ENCODE measurements around the gene RRP1B. TPM values are rescaled to one million over a fixed set of nuclear protein-coding genes. Genes with fewer than 3 reads are reported as not detected.

Gene RRP1B, protein sequence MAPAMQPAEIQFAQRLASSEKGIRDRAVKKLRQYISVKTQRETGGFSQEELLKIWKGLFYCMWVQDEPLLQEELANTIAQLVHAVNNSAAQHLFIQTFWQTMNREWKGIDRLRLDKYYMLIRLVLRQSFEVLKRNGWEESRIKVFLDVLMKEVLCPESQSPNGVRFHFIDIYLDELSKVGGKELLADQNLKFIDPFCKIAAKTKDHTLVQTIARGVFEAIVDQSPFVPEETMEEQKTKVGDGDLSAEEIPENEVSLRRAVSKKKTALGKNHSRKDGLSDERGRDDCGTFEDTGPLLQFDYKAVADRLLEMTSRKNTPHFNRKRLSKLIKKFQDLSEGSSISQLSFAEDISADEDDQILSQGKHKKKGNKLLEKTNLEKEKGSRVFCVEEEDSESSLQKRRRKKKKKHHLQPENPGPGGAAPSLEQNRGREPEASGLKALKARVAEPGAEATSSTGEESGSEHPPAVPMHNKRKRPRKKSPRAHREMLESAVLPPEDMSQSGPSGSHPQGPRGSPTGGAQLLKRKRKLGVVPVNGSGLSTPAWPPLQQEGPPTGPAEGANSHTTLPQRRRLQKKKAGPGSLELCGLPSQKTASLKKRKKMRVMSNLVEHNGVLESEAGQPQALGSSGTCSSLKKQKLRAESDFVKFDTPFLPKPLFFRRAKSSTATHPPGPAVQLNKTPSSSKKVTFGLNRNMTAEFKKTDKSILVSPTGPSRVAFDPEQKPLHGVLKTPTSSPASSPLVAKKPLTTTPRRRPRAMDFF
- polyA plus RNA-seq (2011; rRNA removed), result 25.4 and 32.5 TPM in 2 replicates
- polyA plus RNA-seq (2012; cell fraction: cytosol; rRNA removed), result 14.6 and 17.7 TPM in 2 replicates
- polyA plus RNA-seq (2012; cell fraction: nucleus; rRNA removed), result 20.2 and 22.5 TPM in 2 replicates
- 31.4 to 32.5 TPM (median 32.4 TPM) in 3 replicates for polyA plus RNA-seq (2017; fragmentation: RNase III; extraction: RNeasy Plus Mini Kit Qiagen cat#74134 plus additional on column Dnase treatment)
- polyA minus RNA-seq (2011; rRNA and poly(A)+ RNA removed), result 23.1 and 26.2 TPM in 2 replicates

DNA sequence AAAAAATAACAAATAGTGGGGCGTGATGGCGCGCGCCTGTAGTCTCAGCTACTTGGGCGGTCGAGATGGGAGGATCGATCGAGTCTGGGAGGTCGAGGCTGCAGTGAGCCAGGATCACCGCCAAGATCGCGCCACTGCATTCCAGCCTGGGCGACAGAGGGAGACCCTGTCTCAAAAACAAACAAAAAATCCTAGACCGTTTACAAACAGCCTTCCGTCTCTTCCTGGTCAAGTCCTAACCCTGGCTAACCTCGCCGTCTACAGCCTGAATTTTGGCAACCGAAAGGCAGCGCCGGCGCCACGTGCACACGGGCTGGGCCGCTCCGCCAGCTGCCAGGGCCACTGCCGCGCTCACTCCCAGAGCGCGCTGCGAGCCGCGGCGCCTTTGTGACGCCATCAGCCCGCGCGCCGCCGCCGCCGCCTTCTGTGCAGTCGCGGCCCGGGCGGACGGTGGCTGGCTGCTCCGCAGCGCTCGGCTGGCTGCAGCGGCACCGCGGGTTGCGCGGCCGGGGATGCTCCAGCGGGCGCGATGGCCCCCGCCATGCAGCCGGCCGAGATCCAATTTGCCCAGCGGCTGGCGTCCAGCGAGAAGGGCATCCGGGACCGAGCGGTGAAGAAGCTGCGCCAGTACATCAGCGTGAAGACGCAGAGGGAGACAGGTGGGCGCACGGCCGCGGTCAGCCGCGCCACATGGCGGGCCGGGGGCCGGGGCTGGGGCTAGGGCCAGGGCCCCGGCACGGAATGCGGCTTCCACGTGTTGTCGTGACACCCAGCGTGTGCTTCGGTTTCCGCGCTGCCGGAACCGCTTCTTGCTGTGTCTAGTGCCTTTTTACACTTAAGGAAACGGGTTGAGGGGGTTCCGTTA is at the start of gene RRP1B, which contains the start of gene HSF2BP:
Gene RRP1B (plus strand): TSS at position 425 of the 865 bp plus-strand sequence. CDS start 105 bp downstream, at position 530.
Gene HSF2BP (minus strand): TSS at position 353 of the 865 bp plus-strand sequence. CDS start 1,392 bp downstream, outside the sequence.
- no peaks in the 10 kb centered on the region for H3K9me3 ChIP-seq
- no peak for FAIRE-seq
- POLR2A ChIA-PET, result interaction anchor here (1.2 kb wide), 1 partner anchor 69 kb away, joined by 3 read pairs; no protein-coding TSS in a partner anchor
- peaks cover 34% of the 10 kb centered on the region; the same call in 2 of the 3 replicates for H3K4me1 ChIP-seq
- CTCF ChIA-PET, result interaction anchor here (0.9 to 2.4 kb wide), 2 partner anchors 13 to 26 kb away, joined by 3 to 8 read pairs; no protein-coding TSS in a partner anchor
- peak within 1 kb of the TSS; percentile 72 for H3K4me2 ChIP-seq
- DNase-seq (ENCODE audit: low read depth in 1 of 2, low spot score in 1 of 2), result peak; percentile 63 to 82
- peak; percentile 94 to 96 for ATAC-seq
- H3K27ac ChIP-seq, result peak within 1 kb of the TSS; percentile 93 to 95
- peak within 1 kb of the TSS; percentile 98 for H3K4me3 ChIP-seq
- WGBS (ENCODE audit: missing lambda C conversion rate), result 30% methylated on average over 33 of the region's 92 CpGs
- TF ChIP-seq EHF (CRISPR knock-in tag; IDR thresholded peaks at IDR 0.05), result peak; percentile 97
- TF ChIP-seq HOXB5 (CRISPR knock-in tag; IDR thresholded peaks at IDR 0.05), result peak; percentile 96
- TF ChIP-seq, protein P1, sequence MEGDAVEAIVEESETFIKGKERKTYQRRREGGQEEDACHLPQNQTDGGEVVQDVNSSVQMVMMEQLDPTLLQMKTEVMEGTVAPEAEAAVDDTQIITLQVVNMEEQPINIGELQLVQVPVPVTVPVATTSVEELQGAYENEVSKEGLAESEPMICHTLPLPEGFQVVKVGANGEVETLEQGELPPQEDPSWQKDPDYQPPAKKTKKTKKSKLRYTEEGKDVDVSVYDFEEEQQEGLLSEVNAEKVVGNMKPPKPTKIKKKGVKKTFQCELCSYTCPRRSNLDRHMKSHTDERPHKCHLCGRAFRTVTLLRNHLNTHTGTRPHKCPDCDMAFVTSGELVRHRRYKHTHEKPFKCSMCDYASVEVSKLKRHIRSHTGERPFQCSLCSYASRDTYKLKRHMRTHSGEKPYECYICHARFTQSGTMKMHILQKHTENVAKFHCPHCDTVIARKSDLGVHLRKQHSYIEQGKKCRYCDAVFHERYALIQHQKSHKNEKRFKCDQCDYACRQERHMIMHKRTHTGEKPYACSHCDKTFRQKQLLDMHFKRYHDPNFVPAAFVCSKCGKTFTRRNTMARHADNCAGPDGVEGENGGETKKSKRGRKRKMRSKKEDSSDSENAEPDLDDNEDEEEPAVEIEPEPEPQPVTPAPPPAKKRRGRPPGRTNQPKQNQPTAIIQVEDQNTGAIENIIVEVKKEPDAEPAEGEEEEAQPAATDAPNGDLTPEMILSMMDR (IDR thresholded peaks at IDR 0.05), result no peak
- no peak for TF ChIP-seq CHD2 (IDR thresholded peaks at IDR 0.05; ENCODE audit: low read length, partially characterized antibody)
- peak; percentile 98 for TF ChIP-seq HOXB13 (CRISPR knock-in tag; IDR thresholded peaks at IDR 0.05; ENCODE audit: low read depth)
- no peak for TF ChIP-seq CBX2 (IDR thresholded peaks at IDR 0.05; ENCODE audit: borderline replicate concordance, low read depth)
- TF ChIP-seq JUN (IDR thresholded peaks at IDR 0.05), result peak; percentile 66 to 89; a peak in 4 of 5 replicates
- TF ChIP-seq, protein P2, sequence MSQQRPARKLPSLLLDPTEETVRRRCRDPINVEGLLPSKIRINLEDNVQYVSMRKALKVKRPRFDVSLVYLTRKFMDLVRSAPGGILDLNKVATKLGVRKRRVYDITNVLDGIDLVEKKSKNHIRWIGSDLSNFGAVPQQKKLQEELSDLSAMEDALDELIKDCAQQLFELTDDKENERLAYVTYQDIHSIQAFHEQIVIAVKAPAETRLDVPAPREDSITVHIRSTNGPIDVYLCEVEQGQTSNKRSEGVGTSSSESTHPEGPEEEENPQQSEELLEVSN (IDR thresholded peaks at IDR 0.05; ENCODE audit: borderline replicate concordance, low read depth), result peak; percentile 97
- peak; percentile 87; the same call in 1 of the 2 replicates for TF ChIP-seq FOXS1 (CRISPR knock-in tag; IDR thresholded peaks at IDR 0.05)
- TF ChIP-seq CHD4 (IDR thresholded peaks at IDR 0.05; ENCODE audit: borderline replicate concordance), result no peak
- TF ChIP-seq, protein P3, sequence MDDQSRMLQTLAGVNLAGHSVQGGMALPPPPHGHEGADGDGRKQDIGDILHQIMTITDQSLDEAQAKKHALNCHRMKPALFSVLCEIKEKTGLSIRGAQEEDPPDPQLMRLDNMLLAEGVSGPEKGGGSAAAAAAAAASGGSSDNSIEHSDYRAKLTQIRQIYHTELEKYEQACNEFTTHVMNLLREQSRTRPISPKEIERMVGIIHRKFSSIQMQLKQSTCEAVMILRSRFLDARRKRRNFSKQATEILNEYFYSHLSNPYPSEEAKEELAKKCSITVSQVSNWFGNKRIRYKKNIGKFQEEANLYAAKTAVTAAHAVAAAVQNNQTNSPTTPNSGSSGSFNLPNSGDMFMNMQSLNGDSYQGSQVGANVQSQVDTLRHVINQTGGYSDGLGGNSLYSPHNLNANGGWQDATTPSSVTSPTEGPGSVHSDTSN (IDR thresholded peaks at IDR 0.05), result no peak
- TF ChIP-seq JUNB (IDR thresholded peaks at IDR 0.05), result no peak
- TF ChIP-seq, protein P4, sequence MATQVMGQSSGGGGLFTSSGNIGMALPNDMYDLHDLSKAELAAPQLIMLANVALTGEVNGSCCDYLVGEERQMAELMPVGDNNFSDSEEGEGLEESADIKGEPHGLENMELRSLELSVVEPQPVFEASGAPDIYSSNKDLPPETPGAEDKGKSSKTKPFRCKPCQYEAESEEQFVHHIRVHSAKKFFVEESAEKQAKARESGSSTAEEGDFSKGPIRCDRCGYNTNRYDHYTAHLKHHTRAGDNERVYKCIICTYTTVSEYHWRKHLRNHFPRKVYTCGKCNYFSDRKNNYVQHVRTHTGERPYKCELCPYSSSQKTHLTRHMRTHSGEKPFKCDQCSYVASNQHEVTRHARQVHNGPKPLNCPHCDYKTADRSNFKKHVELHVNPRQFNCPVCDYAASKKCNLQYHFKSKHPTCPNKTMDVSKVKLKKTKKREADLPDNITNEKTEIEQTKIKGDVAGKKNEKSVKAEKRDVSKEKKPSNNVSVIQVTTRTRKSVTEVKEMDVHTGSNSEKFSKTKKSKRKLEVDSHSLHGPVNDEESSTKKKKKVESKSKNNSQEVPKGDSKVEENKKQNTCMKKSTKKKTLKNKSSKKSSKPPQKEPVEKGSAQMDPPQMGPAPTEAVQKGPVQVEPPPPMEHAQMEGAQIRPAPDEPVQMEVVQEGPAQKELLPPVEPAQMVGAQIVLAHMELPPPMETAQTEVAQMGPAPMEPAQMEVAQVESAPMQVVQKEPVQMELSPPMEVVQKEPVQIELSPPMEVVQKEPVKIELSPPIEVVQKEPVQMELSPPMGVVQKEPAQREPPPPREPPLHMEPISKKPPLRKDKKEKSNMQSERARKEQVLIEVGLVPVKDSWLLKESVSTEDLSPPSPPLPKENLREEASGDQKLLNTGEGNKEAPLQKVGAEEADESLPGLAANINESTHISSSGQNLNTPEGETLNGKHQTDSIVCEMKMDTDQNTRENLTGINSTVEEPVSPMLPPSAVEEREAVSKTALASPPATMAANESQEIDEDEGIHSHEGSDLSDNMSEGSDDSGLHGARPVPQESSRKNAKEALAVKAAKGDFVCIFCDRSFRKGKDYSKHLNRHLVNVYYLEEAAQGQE (IDR thresholded peaks at IDR 0.05), result no peak
- no peak for TF ChIP-seq NFE2L2 (conservative IDR thresholded peaks at IDR 0.05; ENCODE audit: low read length)
- no peak; a peak in 1 of 5 replicates for TF ChIP-seq RAD21 (conservative IDR thresholded peaks at IDR 0.05 in 1 of 2, IDR thresholded peaks at IDR 0.05 in 1 of 2)
- TF ChIP-seq HEYL (CRISPR knock-in tag; IDR thresholded peaks at IDR 0.05), result peak; percentile 90; the same call in 1 of the 2 replicates
- no peak for TF ChIP-seq FOSB (CRISPR knock-in tag; IDR thresholded peaks at IDR 0.05)
- TF ChIP-seq, protein P5, sequence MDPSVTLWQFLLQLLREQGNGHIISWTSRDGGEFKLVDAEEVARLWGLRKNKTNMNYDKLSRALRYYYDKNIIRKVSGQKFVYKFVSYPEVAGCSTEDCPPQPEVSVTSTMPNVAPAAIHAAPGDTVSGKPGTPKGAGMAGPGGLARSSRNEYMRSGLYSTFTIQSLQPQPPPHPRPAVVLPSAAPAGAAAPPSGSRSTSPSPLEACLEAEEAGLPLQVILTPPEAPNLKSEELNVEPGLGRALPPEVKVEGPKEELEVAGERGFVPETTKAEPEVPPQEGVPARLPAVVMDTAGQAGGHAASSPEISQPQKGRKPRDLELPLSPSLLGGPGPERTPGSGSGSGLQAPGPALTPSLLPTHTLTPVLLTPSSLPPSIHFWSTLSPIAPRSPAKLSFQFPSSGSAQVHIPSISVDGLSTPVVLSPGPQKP (IDR thresholded peaks at IDR 0.05; ENCODE audit: low read depth, low read length), result no peak
- no peak for TF ChIP-seq CEBPB (IDR thresholded peaks at IDR 0.05)
- TF ChIP-seq CBX8 (IDR thresholded peaks at IDR 0.05), result no peak
- TF ChIP-seq HDAC2 (IDR thresholded peaks at IDR 0.05), result no peak; the same call in 1 of the 2 replicates
- TF ChIP-seq, protein P6, sequence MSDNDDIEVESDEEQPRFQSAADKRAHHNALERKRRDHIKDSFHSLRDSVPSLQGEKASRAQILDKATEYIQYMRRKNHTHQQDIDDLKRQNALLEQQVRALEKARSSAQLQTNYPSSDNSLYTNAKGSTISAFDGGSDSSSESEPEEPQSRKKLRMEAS (IDR thresholded peaks at IDR 0.05), result peak; percentile 99
- TF ChIP-seq POLR2A (IDR thresholded peaks at IDR 0.05; ENCODE audit: low read length), result peak; percentile 81
- no peak for TF ChIP-seq FOSL2 (IDR thresholded peaks at IDR 0.05)
- 0 out of 2 replicates have a peak, but pooled peaks have one; percentile 19 for TF ChIP-seq FOSL2 (CRISPR knock-in tag; IDR thresholded peaks at IDR 0.05)
- TF ChIP-seq, protein P7, sequence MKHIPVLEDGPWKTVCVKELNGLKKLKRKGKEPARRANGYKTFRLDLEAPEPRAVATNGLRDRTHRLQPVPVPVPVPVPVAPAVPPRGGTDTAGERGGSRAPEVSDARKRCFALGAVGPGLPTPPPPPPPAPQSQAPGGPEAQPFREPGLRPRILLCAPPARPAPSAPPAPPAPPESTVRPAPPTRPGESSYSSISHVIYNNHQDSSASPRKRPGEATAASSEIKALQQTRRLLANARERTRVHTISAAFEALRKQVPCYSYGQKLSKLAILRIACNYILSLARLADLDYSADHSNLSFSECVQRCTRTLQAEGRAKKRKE (CRISPR knock-in tag; IDR thresholded peaks at IDR 0.05; ENCODE audit: low read depth), result peak; percentile 98
